Liver (tissue), 3 donors: ENCODE measurements around the gene OCA2.

Experiments used
- GABPA ChIP-seq, 2 donors: IDR thresholded peaks in 1 of 2; conservative IDR thresholded peaks in 1 of 2; 2 replicates each; pipeline ENCODE4 v1.6.1; 2016; ENCODE audit warnings: antibody characterized with exemption in 2 of 2, mild to moderate bottlenecking in 1 of 2, moderate library complexity in 1 of 2
- TF ChIP-seq, protein P1 (sequence below): fragments of 150-350 bp; IDR thresholded peaks from 2 replicates; pipeline ENCODE4 v1.5.1; 2017; ENCODE audit warnings: improper control_type of control experiment, low read depth, low read length; ENCODE audit not compliant: missing input control
- donor health status: healthy.
- donor health status: healthy.

- TF ChIP-seq, protein P1, sequence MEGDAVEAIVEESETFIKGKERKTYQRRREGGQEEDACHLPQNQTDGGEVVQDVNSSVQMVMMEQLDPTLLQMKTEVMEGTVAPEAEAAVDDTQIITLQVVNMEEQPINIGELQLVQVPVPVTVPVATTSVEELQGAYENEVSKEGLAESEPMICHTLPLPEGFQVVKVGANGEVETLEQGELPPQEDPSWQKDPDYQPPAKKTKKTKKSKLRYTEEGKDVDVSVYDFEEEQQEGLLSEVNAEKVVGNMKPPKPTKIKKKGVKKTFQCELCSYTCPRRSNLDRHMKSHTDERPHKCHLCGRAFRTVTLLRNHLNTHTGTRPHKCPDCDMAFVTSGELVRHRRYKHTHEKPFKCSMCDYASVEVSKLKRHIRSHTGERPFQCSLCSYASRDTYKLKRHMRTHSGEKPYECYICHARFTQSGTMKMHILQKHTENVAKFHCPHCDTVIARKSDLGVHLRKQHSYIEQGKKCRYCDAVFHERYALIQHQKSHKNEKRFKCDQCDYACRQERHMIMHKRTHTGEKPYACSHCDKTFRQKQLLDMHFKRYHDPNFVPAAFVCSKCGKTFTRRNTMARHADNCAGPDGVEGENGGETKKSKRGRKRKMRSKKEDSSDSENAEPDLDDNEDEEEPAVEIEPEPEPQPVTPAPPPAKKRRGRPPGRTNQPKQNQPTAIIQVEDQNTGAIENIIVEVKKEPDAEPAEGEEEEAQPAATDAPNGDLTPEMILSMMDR, result no peak
- no peak for TF ChIP-seq GABPA (IDR thresholded peaks at IDR 0.05 in 1 of 2, conservative IDR thresholded peaks at IDR 0.05 in 1 of 2)
Measured at GRCh38 chr15:27934782-27935181, 164.3 kb downstream of the OCA2 start.
